Measurements from ENCODE around the gene NPPC.

The NPPC gene

GRCh38 chr2:231920366-231920765, 5.8 kb downstream of the NPPC start:
- Histone ChIP-seq H3K9me3 (ENCODE audit: insufficient read depth, low read length) (no peaks in the 10 kb centered on the region), H3K79me2 (ENCODE audit: insufficient read depth, low read length) (no peaks in the 10 kb centered on the region), H3K9ac (ENCODE audit: low read length) (no peak overlapping the region), H3K36me3 (ENCODE audit: low read length) (no peaks in the 10 kb centered on the region), H2AFZ (ENCODE audit: low read depth, low read length, severe bottlenecking) (no peak overlapping the region), H3F3A (ENCODE audit: insufficient read depth) (no peaks in the 10 kb centered on the region), H3K4me3 (ENCODE audit: insufficient read depth, low read length, poor library complexity, severe bottlenecking) (no peak overlapping the region), H3K4me2 (ENCODE audit: low read depth, low read length, poor library complexity, severe bottlenecking) (no peak overlapping the region), H4K20me1 (ENCODE audit: low read depth, low read length) (no peaks in the 10 kb centered on the region), H3K27me3 (ENCODE audit: low read length) (no peaks in the 10 kb centered on the region), H3K27ac (ENCODE audit: low read depth, low read length) (no peak overlapping the region), H3K9me2 (replicated peaks; ENCODE audit: insufficient read depth, low read length) (no peaks in the 10 kb centered on the region)
- TF ChIP-seq CTCF (IDR thresholded peaks at IDR 0.05; ENCODE audit: insufficient read depth, low read length, poor library complexity, severe bottlenecking) = no peak
- TF ChIP-seq EZH2phosphoT487 (conservative IDR thresholded peaks at IDR 0.05; ENCODE audit: low read length) = no peak

- TF ChIP-seq CTCF (IDR thresholded peaks at IDR 0.05; ENCODE audit: insufficient read depth, low read length, poor library complexity, severe bottlenecking) (no peak), EZH2phosphoT487 (conservative IDR thresholded peaks at IDR 0.05; ENCODE audit: low read length) (no peak)
- H3K27me3 ChIP-seq (ENCODE audit: low read length) = no peaks in the 10 kb centered on the region
Measured at GRCh38 chr2:231919341-231920035, 6.7 kb downstream of the NPPC start.

GRCh38 chr2:231918501-231919330, 7.5 kb downstream of the NPPC start:
- Histone ChIP-seq H3K9me3 (ENCODE audit: insufficient read depth, low read length) (no peaks in the 10 kb centered on the region), H3K27ac (ENCODE audit: low read depth, low read length) (no peak overlapping the region), H3F3A (ENCODE audit: insufficient read depth) (no peaks in the 10 kb centered on the region), H2AFZ (ENCODE audit: low read depth, low read length, severe bottlenecking) (no peak overlapping the region), H3K36me3 (ENCODE audit: low read length) (no peaks in the 10 kb centered on the region), H3K27me3 (ENCODE audit: low read length) (no peaks in the 10 kb centered on the region), H4K20me1 (ENCODE audit: low read depth, low read length) (no peaks in the 10 kb centered on the region), H3K9ac (ENCODE audit: low read length) (no peak overlapping the region), H3K4me2 (ENCODE audit: low read depth, low read length, poor library complexity, severe bottlenecking) (no peak overlapping the region), H3K79me2 (ENCODE audit: insufficient read depth, low read length) (no peaks in the 10 kb centered on the region), H3K4me3 (ENCODE audit: insufficient read depth, low read length, poor library complexity, severe bottlenecking) (no peak overlapping the region), H3K9me2 (replicated peaks; ENCODE audit: insufficient read depth, low read length) (no peaks in the 10 kb centered on the region)
- TF ChIP-seq EZH2phosphoT487 (conservative IDR thresholded peaks at IDR 0.05; ENCODE audit: low read length) = no peak
- TF ChIP-seq CTCF (IDR thresholded peaks at IDR 0.05; ENCODE audit: insufficient read depth, low read length, poor library complexity, severe bottlenecking) = no peak

More at GRCh38 chr2:231919341-231920035, 6.7 kb downstream of the NPPC start:
- no peaks in the 10 kb centered on the region for H3K9me2 ChIP-seq (replicated peaks; ENCODE audit: insufficient read depth, low read length)
- no peaks in the 10 kb centered on the region for H4K20me1 ChIP-seq (ENCODE audit: low read depth, low read length)
- no peaks in the 10 kb centered on the region for H3F3A ChIP-seq (ENCODE audit: insufficient read depth)
- no peak overlapping the region for H3K4me3 ChIP-seq (ENCODE audit: insufficient read depth, low read length, poor library complexity, severe bottlenecking)
- no peaks in the 10 kb centered on the region for H3K79me2 ChIP-seq (ENCODE audit: insufficient read depth, low read length)
- H3K27ac ChIP-seq (ENCODE audit: low read depth, low read length) = no peak overlapping the region
- H3K4me2 ChIP-seq (ENCODE audit: low read depth, low read length, poor library complexity, severe bottlenecking) = no peak overlapping the region
- H3K9me3 ChIP-seq (ENCODE audit: insufficient read depth, low read length) = no peaks in the 10 kb centered on the region
- no peaks in the 10 kb centered on the region for H3K36me3 ChIP-seq (ENCODE audit: low read length)
- H3K9ac ChIP-seq (ENCODE audit: low read length) = no peak overlapping the region
- H2AFZ ChIP-seq (ENCODE audit: low read depth, low read length, severe bottlenecking) = no peak overlapping the region
